Common myeloid progenitor, CD34-positive (primary cell): Measurements from ENCODE around the gene DDX41.
A peak's percentile ranks its signal among the peaks of the same experiment; 100 is the strongest.

ENCODE experiments used
- CTCF ChIA-PET: fragments of 350-600 bp; sonication (Branson Sonifier 250); formaldehyde crosslinking; loops from one replicate; lab custom pipeline; 2021; ENCODE audit warnings: antibody characterized with exemption; lab: Charles Lee
- POLR2A ChIA-PET: fragments of 350-600 bp; sonication (Branson Sonifier 250); formaldehyde crosslinking; loops from one replicate; lab custom pipeline; 2021; ENCODE audit warnings: antibody characterized with exemption; lab: Charles Lee
- DNase-seq, 3 donors: peaks; one replicate each; pipeline versions ENCODE4 v3.0.0 to v3.0.0-alpha.2; 2013
- H3K27ac ChIP-seq, 2 experiments: 1 replicate in 1 of 2; 2 replicates in 1 of 2; pipeline ENCODE4 v1.7.0; 2013; ENCODE audit warnings: inconsistent platforms in 2 of 2, low read length in 2 of 2, mild to moderate bottlenecking in 2 of 2, low read depth in 1 of 2, moderate library complexity in 1 of 2; ENCODE audit not compliant: severe bottlenecking in 2 of 2, insufficient read depth in 1 of 2, poor library complexity in 1 of 2
- H3K27me3 ChIP-seq, 5 experiments: replicated peaks in 2 of 5; 1 replicate in 3 of 5; 2 replicates in 2 of 5; pipeline versions ENCODE4 v1.6.1 to v1.7.0; 2013; ENCODE audit warnings: low read length in 4 of 5, mild to moderate bottlenecking in 2 of 5, moderate library complexity in 2 of 5, inconsistent platforms in 1 of 5; ENCODE audit not compliant: insufficient read depth in 5 of 5, control insufficient read depth in 4 of 5
- H3K36me3 ChIP-seq, 4 experiments: 1 replicate in 2 of 4; 2 replicates in 2 of 4; pipeline versions ENCODE4 v1.6.1 to v1.7.0; 2013; ENCODE audit warnings: low read length in 3 of 4, control low read depth in 1 of 4, mild to moderate bottlenecking in 1 of 4; ENCODE audit not compliant: control insufficient read depth in 4 of 4, insufficient read depth in 4 of 4
- H3K4me1 ChIP-seq, 4 experiments: 1 replicate in 3 of 4; 2 replicates in 1 of 4; pipeline versions ENCODE4 v1.6.1 to v1.7.1; 2013; ENCODE audit warnings: low read length in 3 of 4, mild to moderate bottlenecking in 3 of 4, control low read depth in 1 of 4, inconsistent platforms in 1 of 4, moderate library complexity in 1 of 4; ENCODE audit not compliant: control insufficient read depth in 4 of 4, insufficient read depth in 4 of 4; ENCODE audit errors: control extremely low read depth in 1 of 4
- H3K4me3 ChIP-seq, 7 experiments: 1 replicate in 4 of 7; 2 replicates in 3 of 7; pipeline versions ENCODE4 v1.5.1 to v1.7.0; 2013; ENCODE audit warnings: mild to moderate bottlenecking in 7 of 7, low read length in 6 of 7, moderate library complexity in 6 of 7, inconsistent platforms in 2 of 7, low read depth in 2 of 7, control low read depth in 1 of 7; ENCODE audit not compliant: insufficient read depth in 4 of 7, control insufficient read depth in 1 of 7; ENCODE audit errors: extremely low read depth in 1 of 7
- H3K9me3 ChIP-seq, 5 experiments: 1 replicate in 4 of 5; 2 replicates in 1 of 5; pipeline versions ENCODE4 v1.6.1 to v1.7.1; 2013; ENCODE audit warnings: low read length in 4 of 5, mild to moderate bottlenecking in 2 of 5, inconsistent platforms in 1 of 5, low read depth in 1 of 5, moderate library complexity in 1 of 5; ENCODE audit not compliant: control insufficient read depth in 4 of 5, insufficient read depth in 2 of 5; ENCODE audit errors: control extremely low read depth in 1 of 5
- WGBS: methylation state at CpG from one replicate; pipeline ENCODE4 v1.1.5; 2013; ENCODE audit not compliant: insufficient coverage; 5-methylcytosine and 5-hydroxymethylcytosine counted together

Gene DDX41

DNA sequence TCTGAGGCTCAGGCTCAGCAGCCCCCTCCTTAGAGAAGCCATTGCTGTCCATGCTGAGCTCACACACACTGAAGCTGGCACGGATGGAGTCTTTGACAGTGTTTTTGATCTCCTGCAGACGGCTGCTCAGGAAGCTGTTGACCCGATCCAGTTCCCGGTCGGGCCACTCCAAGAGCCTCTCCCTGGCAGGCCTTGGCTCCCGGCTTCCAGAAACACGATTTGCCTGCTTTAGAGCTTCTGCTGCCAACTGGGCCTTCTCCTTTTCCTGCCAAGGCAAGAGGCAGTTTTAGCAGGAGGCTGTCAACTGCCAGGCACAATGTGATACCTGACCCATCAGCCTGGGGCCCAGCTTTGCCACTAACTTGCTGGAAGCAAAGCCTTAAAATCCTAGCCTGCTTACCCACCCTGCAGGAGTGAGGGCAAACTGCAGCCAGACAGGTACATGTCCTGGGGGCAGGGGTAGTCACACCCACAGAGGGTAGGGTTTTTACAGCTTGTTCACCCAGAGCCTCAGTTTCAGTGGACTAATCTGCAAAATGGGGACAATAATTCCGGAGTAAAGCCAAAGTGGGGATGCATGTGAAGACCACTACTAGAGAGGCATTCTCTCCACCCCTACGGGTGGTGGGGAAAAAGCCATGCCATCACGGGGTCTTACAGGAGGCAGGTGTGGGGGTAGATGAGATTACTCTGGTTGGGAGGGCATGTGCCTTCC is 8.3 kb upstream of the DDX41 start:
- Histone ChIP-seq H3K36me3 (peaks cover 29 to 91% (median 74%) of the 10 kb centered on the region in 4 experiments), H3K9me3 (no peaks in the 10 kb centered on the region), H3K27ac (no peak overlapping the region), H3K27me3 (no peaks in the 10 kb centered on the region), H3K4me3 (no peak overlapping the region), H3K4me1 (peaks cover 0 to 8% (median 6%) of the 10 kb centered on the region in 4 experiments)
- POLR2A ChIA-PET, result no interaction called here
- CTCF ChIA-PET, result interaction anchor here (1.1 to 1.4 kb wide), 3 partner anchors 11 to 46 kb away, joined by 3 to 4 read pairs (median 3); no protein-coding TSS in a partner anchor
- DNase-seq, result peak in 2 of 3 donors; percentile 6 to 25
- WGBS, result 96% methylated on average over 10 of the region's 10 CpGs

DNA sequence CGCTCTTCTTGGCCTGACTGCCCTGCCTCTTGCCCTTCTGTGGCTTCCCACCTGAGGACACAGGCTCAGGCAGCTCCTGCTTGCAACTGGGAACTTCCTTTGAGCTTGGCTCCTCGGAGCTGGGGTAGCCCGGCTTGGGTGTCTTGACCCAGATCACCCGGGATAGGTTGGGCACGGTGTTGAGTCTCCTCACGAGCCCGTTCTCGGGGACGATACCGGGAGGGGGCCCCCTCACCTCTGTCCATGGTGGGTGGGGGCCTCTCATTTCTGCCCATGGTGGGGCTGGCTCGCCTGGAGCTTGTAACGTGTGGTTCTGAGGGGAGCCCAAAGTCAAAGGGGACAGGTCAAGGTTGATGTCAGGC is 7.8 kb upstream of the DDX41 start:
- ChIA-PET POLR2A (no interaction called here), CTCF (interaction anchor here (1.2 to 1.4 kb wide), 2 partner anchors 13 to 46 kb away, joined by 3 to 4 read pairs; no protein-coding TSS in a partner anchor)
- H3K9me3 ChIP-seq, result no peaks in the 10 kb centered on the region
- no peak overlapping the region for H3K27ac ChIP-seq
- H3K4me1 ChIP-seq, result peaks cover 0 to 12% (median 7%) of the 10 kb centered on the region in 4 experiments
- H3K27me3 ChIP-seq, result no peaks in the 10 kb centered on the region
- over 99% methylated on average over 12 of the region's 12 CpGs for WGBS
- peaks cover 25 to 91% (median 72%) of the 10 kb centered on the region in 4 experiments for H3K36me3 ChIP-seq
- no peak overlapping the region for H3K4me3 ChIP-seq
- DNase-seq, result no peak

DNA sequence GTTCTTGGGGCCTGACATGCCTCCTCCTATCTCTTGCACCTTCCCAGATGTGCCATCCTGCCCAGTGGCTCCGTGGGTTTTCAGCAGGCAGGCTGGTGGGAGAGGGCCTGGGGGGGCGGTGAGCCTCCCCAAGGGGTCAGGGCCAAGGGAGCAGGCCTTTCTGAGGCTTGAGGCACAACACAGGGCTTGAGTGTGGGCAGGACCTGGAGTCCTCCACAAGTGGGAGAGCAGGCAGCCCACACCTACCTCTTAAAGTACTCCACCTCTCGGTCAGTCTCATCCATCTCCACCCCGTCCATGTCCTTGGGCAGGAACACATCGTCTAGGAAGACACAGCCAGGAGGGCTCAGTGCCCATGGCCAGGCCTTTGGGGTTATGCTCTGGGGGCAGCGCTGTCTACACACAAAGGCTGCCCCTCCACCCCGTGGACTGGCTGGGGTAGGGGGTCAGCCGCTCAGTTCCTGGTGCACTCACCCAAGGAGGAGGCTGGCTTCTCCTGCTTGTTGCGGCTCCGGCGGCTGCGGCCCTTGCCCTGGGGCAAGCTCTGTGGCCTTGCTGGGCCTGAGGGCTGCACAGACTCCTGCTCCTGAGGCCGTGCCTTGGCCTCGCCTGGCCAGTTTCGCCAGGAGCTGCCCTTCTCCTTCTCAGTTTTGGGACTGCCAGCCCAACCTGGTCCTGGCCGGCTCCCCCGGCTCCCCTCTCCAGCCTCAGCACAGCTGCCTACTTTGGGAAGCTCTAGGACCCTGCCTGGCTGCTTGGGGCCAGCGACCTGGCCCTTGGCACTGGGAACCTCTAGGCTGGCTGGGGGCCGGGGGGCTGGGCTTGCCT is 7.2 kb upstream of the DDX41 start:
- ChIA-PET POLR2A (no interaction called here), CTCF (interaction anchor here (1.4 kb wide), 1 partner anchor 45 kb away, joined by 3 read pairs; no protein-coding TSS in a partner anchor)
- H3K9me3 ChIP-seq, result no peaks in the 10 kb centered on the region
- H3K4me1 ChIP-seq, result peaks cover 0 to 17% (median 10%) of the 10 kb centered on the region in 4 experiments
- H3K27me3 ChIP-seq, result no peaks in the 10 kb centered on the region
- H3K4me3 ChIP-seq, result no peak overlapping the region
- DNase-seq, result no peak
- 95% methylated on average over 16 of the region's 19 CpGs for WGBS
- H3K27ac ChIP-seq, result no peak overlapping the region
- peaks cover 24 to 89% (median 70%) of the 10 kb centered on the region in 4 experiments for H3K36me3 ChIP-seq

DNA sequence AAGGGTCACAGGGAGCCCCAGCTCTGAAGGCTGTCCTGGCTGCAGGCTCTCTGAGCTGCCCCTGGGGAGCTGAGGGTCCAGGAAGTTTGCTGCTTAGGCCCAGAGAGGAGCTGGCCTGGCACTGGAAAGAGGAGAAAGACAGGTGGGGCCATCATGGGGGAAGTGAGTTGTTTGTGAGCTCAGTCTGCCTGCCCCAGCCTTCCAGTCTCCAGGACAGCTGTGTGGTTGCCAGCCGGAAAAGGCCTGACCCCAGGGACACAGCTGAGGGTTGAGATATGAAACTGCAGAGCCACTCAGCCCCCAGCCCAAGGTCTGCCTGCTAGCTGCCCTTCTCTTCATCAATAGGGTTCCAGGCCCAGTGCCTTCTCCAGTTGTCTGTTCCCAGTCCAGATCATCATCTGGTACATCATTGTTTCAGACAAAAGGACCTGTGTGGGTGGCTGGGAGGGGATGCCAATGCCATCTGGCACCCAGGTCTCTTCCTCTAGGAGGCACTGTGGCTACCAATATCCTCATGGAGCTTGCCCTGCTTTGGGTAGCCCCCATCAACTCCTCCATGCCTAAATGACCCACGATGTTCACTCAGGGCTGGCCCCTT is 4.3 kb upstream of the DDX41 start:
- POLR2A ChIA-PET, result no interaction called here
- H3K27ac ChIP-seq, result peak overlapping the region in 1 of 2 experiments; percentile 16
- H3K4me1 ChIP-seq, result peaks cover 1 to 26% (median 21%) of the 10 kb centered on the region in 4 experiments
- no peaks in the 10 kb centered on the region for H3K27me3 ChIP-seq
- 80% methylated on average over 2 of the region's 2 CpGs for WGBS
- H3K36me3 ChIP-seq, result peaks cover 13 to 61% (median 47%) of the 10 kb centered on the region in 4 experiments
- peak in 2 of 3 donors; percentile 47 to 63 for DNase-seq
- H3K4me3 ChIP-seq, result no peak overlapping the region
- CTCF ChIA-PET, result interaction anchor here (0.8 to 2.0 kb wide), 7 partner anchors 10 to 130 kb away, joined by 3 to 9 read pairs (median 4); partner anchors contain the start of gene DOK3
- no peaks in the 10 kb centered on the region for H3K9me3 ChIP-seq

DNA sequence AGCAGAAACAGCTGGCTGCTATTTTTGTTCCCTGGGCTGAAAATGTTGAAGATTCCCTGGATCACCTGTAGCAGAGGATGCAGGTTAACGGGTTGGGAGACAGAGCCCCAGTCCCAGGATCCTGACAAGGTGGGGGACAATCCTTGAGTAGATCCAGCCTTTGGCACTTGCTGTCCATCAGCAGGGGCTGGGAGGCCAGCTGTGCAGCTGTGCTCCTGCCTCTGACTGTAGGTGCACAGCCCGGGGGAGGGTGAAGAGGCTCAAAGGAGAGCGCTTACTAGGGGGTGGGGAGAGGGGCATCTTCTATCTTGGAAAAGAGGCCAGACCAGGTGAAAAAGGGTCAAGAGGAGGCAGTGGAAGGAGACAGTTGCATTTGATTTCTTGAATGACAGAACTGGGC is 3.5 kb upstream of the DDX41 start:
- no peak overlapping the region for H3K4me3 ChIP-seq
- no peaks in the 10 kb centered on the region for H3K9me3 ChIP-seq
- DNase-seq, result no peak
- POLR2A ChIA-PET, result no interaction called here
- peaks cover 7 to 34% (median 29%) of the 10 kb centered on the region in 4 experiments for H3K4me1 ChIP-seq
- CTCF ChIA-PET, result interaction anchor here (0.9 to 2.0 kb wide), 3 partner anchors 14 to 130 kb away, joined by 3 to 4 read pairs (median 3); no protein-coding TSS in a partner anchor
- H3K27me3 ChIP-seq, result no peaks in the 10 kb centered on the region
- H3K27ac ChIP-seq, result peak overlapping the region in 1 of 2 experiments; percentile 16
- 100% methylated on average over 3 of the region's 3 CpGs for WGBS
- H3K36me3 ChIP-seq, result peaks cover 6 to 61% (median 44%) of the 10 kb centered on the region in 4 experiments

DNA sequence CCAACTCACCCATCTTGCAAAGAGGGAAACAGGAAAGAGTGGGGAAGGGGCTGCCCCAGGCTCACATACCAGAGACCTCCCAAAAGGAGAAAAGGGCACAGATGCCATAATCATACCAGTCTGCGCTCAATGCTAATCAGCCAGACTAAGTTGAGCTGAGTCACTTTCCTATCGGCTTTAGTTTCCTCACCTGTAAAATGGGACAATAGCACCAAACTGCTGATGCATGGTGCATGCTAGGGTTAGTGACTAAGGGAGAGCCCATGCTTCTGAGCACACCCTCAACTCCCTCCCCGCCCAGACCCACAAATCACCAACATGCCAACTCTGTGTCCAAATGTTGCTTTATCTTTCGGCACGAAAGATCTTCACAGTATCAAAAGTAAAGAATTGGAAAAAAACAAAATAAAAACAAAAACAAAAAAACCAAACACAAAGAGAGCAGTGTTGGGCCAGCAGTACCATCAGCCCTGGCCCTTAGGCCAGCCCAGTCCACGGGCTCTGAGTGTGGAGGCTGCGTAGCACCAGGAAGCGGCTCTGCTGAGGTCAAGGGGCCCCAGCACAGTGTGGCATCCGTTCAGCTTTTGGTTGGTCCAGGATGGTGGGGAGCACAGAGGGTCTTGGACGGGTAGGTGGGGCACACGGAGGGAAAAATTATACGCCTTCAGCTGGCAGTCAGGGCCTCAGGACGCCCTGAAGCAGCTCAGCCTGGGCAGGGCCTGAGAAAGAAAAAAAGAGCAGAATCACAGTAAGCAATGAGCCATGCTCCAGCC is 2.9 kb upstream of the DDX41 start:
- Histone ChIP-seq H3K4me1 (peaks cover 7 to 36% (median 29%) of the 10 kb centered on the region in 4 experiments), H3K36me3 (peaks cover 2 to 61% (median 44%) of the 10 kb centered on the region in 4 experiments), H3K27ac (no peak overlapping the region), H3K27me3 (no peaks in the 10 kb centered on the region), H3K9me3 (no peaks in the 10 kb centered on the region), H3K4me3 (no peak overlapping the region)
- ChIA-PET POLR2A (no interaction called here), CTCF (interaction anchor here (1.1 to 2.0 kb wide), 2 partner anchors 10 to 16 kb away, joined by 3 to 4 read pairs; no protein-coding TSS in a partner anchor)
- no peak for DNase-seq
- 80% methylated on average over 13 of the region's 13 CpGs for WGBS
